ENCODE data around the gene RFPL2. TPM values are rescaled to one million over a fixed set of nuclear protein-coding genes. Genes with fewer than 3 reads are reported as not detected.

The RFPL2 gene
- total RNA-seq, 1 donor from 2014 or later = 1.2 TPM

Small RNAs within 50 kb of the gene (small RNA-seq; reads per million reads assigned to genes)
- not detected for gene RF02171

Other genes starting within 250 kb of the RFPL2 start
- not detected for gene SLC5A1, start 161.8 kb downstream of the RFPL2 start, total RNA-seq
- gene C22orf42, start 45.8 kb downstream of the RFPL2 start, total RNA-seq = 0.41 TPM
- not detected for gene SLC5A4, start 50.3 kb upstream of the RFPL2 start, total RNA-seq
- gene RFPL3, start 152.8 kb upstream of the RFPL2 start, total RNA-seq = not detected
- gene RTCB, start 207.2 kb upstream of the RFPL2 start, total RNA-seq = 73.0 TPM

Measured in frontal cortex (tissue), 1 donor.